Ovary (tissue), 9 donors: Measurements from ENCODE around the gene ZNF710. TPM values are rescaled to one million over a fixed set of nuclear protein-coding genes. Genes with fewer than 3 reads are reported as not detected.

ENCODE experiments used
- DNase-seq, 5 donors: peaks; one replicate each; pipeline ENCODE4 v3.0.0-alpha.2; 2019 to 2020
- H3K27ac ChIP-seq, 2 donors: fragments of 200-600 bp; one replicate each; pipeline versions ENCODE4 v1.5.1 to v1.8.0; 2019 to 2022
- H3K27me3 ChIP-seq: fragments of 200-600 bp; one replicate; pipeline ENCODE4 v1.8.0; 2022
- H3K36me3 ChIP-seq: fragments of 200-600 bp; sonication (generic); one replicate; pipeline ENCODE4 v1.5.1; 2019
- H3K4me1 ChIP-seq: one replicate; pipeline ENCODE4 v1.8.1; 2013; ENCODE audit warnings: mild to moderate bottlenecking, moderate library complexity; ENCODE audit not compliant: insufficient read depth
- H3K4me3 ChIP-seq: fragments of 200-600 bp; sonication (generic); one replicate; pipeline ENCODE4 v1.5.1; 2017
- H3K9me3 ChIP-seq, 2 donors: fragments of 200-600 bp in 1 of 2; sonication (generic) in 1 of 2; one replicate each; pipeline versions ENCODE4 v1.5.1 to v1.8.1; 2013 to 2019; ENCODE audit warnings: mild to moderate bottlenecking in 1 of 2, moderate library complexity in 1 of 2
- CTCF ChIP-seq, 3 donors: fragments of 450-650 bp in 2 of 3; fragments of 200-600 bp in 1 of 3; IDR thresholded peaks; one replicate each; pipeline versions ENCODE4 v1.5.1 to v1.8.0; 2016 to 2022; ENCODE audit warnings: antibody characterized with exemption in 3 of 3, mild to moderate bottlenecking in 1 of 3
- EP300 ChIP-seq: sonication (generic); formaldehyde crosslinking; IDR thresholded peaks from one replicate; pipeline ENCODE4 v1.6.1; 2017; ENCODE audit warnings: antibody characterized with exemption
- POLR2A ChIP-seq: fragments of 450-650 bp; IDR thresholded peaks from one replicate; pipeline ENCODE4 v1.6.1; 2017; ENCODE audit warnings: antibody characterized with exemption, mild to moderate bottlenecking, moderate library complexity
- WGBS, 3 donors: extraction: QIAGEN DNeasy Blood & Tissue Kit in 1 of 3; methylation state at CpG; one replicate each; pipeline versions ENCODE4 v1.1.5 to v1.1.7; 2013 to 2017; 5-methylcytosine and 5-hydroxymethylcytosine counted together
- intact Hi-C, 4 donors: fragments of 100-400 bp; cut with DNase I; formaldehyde crosslinking; loops; one replicate each; pipeline versions ENCODE4 v1.11.0 to v1.15.1; 2022 to 2023
- microRNA-seq, 3 donors: library from miRNA; unstranded; fragments of <30 nt; microRNA quantifications; one replicate each; pipeline versions ENCODE4 to v1.2.0, GENCODE V29; 2019 to 2020
- polyA plus RNA-seq, 2 donors: library from polyadenylated mRNA; stranded (reverse); fragments of 200-250 nt in 1 of 2; fragments of 350-450 nt in 1 of 2; fragmentation: Illumina TruSeq in 1 of 2; extraction: RNeasy Lipid Tissue Mini Kit (QIAGEN cat#74804) in 1 of 2; gene quantifications; one replicate each; pipeline ENCODE4 v1.2.3, GENCODE V29; 2013 to 2014
- small RNA-seq: library from RNA; depleted of rRNA; stranded (forward); fragments of <200 nt; gene quantifications from one replicate; pipeline ENCODE3, GENCODE V24; 2016
- total RNA-seq, 7 donors: library from RNA; depleted of rRNA in 2 of 7; stranded (reverse); fragments of >200 nt in 2 of 7; fragmentation: NEBNext Ultra II Directional in 3 of 7; extraction: Animal tissue kit (Norgen Biotek cat#: 25700) in 3 of 7; gene quantifications; one replicate each; pipeline versions ENCODE4 v1.1.0 to v1.2.4, GENCODE V29; 2016 to 2023
- donor health status: DM: no; HTN: no; CAD: no; lungs with moderate emphysema.
- donor health status: DM: no; HTN: no; CAD: no.
- donor health status: Bipolar disorder and iron deficiency.
- donor health status: DM: yes; HTN: yes; CAD: no.
- donor health status: DM: no; HTN: no; CAD: no.
- donor health status: DM: yes; HTN: yes; CAD: no.

ZNF710 gene
- total and polyA plus RNA-seq, 9 donors: 6.8 to 19.7 (median 14.4) TPM

DNA sequence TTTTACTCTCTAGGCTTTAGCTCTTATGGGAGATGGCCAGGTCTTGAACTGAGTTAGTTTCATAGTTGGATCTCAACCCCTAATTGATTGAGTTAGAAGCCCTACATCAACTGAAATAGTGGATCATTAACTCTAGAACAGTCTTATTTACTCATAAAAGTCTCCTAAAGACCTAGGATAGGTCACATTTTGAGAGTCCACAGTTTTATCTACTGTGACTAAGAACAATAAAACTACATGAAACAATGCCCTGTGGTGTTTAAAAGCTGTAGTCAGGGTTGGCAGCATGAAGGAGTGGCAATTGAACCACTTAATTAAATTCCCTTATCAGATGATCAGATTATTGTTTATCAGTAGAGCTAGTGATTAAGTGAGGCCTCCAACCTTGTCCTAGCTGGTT is 123.4 kb downstream of the ZNF710 start:
- intact Hi-C loops: no loop called here
- no peaks in the 10 kb centered on the region for H3K27me3 ChIP-seq
- no peak for TF ChIP-seq CTCF (IDR thresholded peaks at IDR 0.05)
- no peak for TF ChIP-seq EP300
- TF ChIP-seq POLR2A: no peak
- H3K4me3 ChIP-seq: no peak overlapping the region
- no peaks in the 10 kb centered on the region for H3K4me1 ChIP-seq
- no peaks in the 10 kb centered on the region for H3K9me3 ChIP-seq
- H3K36me3 ChIP-seq: no peaks in the 10 kb centered on the region
- no peak for DNase-seq
- no peak overlapping the region for H3K27ac ChIP-seq

- Histone ChIP-seq H3K36me3 (no peaks in the 10 kb centered on the region), H3K9me3 (no peaks in the 10 kb centered on the region), H3K4me3 (no peak overlapping the region), H3K27ac (no peak overlapping the region), H3K4me1 (no peaks in the 10 kb centered on the region), H3K27me3 (no peaks in the 10 kb centered on the region)
- no peak for DNase-seq
- TF ChIP-seq POLR2A (no peak), CTCF (IDR thresholded peaks at IDR 0.05) (no peak)
- 55 to 71% (median 64%) methylated on average over 6 of the region's 6 CpGs for WGBS, 3 donors
- intact Hi-C loops: no loop called here
Observed at GRCh38 chr15:90126022-90126421, 124.9 kb downstream of the ZNF710 start.

DNA sequence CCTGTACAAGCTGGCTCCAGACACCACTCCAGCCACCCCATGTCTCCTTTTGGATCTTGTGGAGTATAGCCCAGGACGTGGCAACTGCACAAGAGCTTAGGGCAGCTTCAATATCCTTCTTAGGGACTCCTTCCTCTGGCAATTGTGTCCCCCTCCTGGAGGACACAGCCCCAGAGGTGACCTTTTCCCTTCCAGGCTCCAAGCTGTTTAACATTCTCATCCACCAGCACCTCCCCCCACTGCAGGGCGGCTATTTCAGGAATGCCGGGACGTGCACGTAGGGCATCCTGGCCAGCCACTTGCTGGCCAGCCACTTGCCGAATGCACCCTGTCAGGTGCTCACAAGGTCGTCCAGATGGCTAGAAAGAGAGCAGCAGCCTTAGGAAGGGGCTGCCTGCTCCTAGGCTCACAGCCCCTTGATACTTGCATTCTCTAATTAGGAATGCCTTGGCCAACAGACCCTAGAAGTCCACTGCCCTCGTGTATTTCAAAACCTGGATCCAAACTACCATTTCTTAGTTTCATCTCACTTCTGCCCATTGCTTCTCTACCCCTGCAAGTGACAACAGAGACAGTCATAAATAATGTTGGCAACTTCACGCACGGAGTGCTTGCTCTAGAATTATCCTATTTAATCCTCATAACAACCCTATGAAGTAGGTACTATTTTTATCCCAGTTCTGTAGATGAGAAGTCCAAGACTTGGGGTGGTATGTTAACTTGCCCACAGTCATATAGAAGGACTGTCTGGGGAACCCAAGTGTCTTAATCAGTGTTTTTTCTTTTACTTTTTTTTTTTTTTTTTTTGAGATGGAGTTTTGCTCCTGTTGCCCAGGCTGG is 125.7 kb downstream of the ZNF710 start:
- Histone ChIP-seq H3K9me3 (no peaks in the 10 kb centered on the region), H3K4me3 (no peak overlapping the region), H3K4me1 (no peaks in the 10 kb centered on the region), H3K36me3 (no peaks in the 10 kb centered on the region), H3K27me3 (no peaks in the 10 kb centered on the region), H3K27ac (no peak overlapping the region)
- 8 to 17% (median 15%) methylated on average over 10 of the region's 10 CpGs for WGBS, 3 donors
- intact Hi-C loops: no loop called here
- no peak for TF ChIP-seq POLR2A
- no peak for TF ChIP-seq CTCF (IDR thresholded peaks at IDR 0.05)
- no peak for TF ChIP-seq EP300
- DNase-seq: no peak

GRCh38 chr15:90130291-90130690 is 129.2 kb downstream of the ZNF710 start:
- intact Hi-C loops: no loop called here
- WGBS, 3 donors: 91 to 92% (median 91%) methylated on average over 8 of the region's 8 CpGs
- Histone ChIP-seq H3K9me3 (no peaks in the 10 kb centered on the region), H3K4me3 (no peak overlapping the region), H3K4me1 (no peaks in the 10 kb centered on the region), H3K27me3 (no peaks in the 10 kb centered on the region), H3K36me3 (no peaks in the 10 kb centered on the region), H3K27ac (no peak overlapping the region)
- DNase-seq: no peak
- TF ChIP-seq CTCF (IDR thresholded peaks at IDR 0.05): no peak
- no peak for TF ChIP-seq POLR2A
- TF ChIP-seq EP300: no peak

Small RNAs within 50 kb of the gene (microRNA-seq; reads per million reads assigned to microRNA genes)
- 0 to 0.18 (median 0) reads per million in 3 donors for gene MIR3174

Small RNAs within 50 kb of the gene (small RNA-seq; reads per million reads assigned to genes)
- gene MIR3174: not detected
- not detected for gene RF00066

Other genes with a start within 250 kb of the ZNF710 start
- not detected for gene MESP2, start 225.0 kb upstream of the ZNF710 start, total RNA-seq
- under 1 TPM in 1 of 2 donors, not detected in 1; 0.19 TPM for gene MESP2, start 225.0 kb upstream of the ZNF710 start, polyA plus RNA-seq
- gene ANPEP, start 186.5 kb upstream of the ZNF710 start, total RNA-seq: 10 to 100 TPM in 1 of 7 donors, 1 to 10 TPM in 4, under 1 TPM in 2; 0.30 to 10.0 (median 3.3) TPM
- 10 to 100 TPM in 1 of 2 donors, 1 to 10 TPM in 1; 4.7 to 13.0 TPM for gene ANPEP, start 186.5 kb upstream of the ZNF710 start, polyA plus RNA-seq
- gene AP3S2, start 107.3 kb upstream of the ZNF710 start, total RNA-seq: 10 to 100 TPM; 15.3 to 40.2 (median 30.7) TPM
- gene AP3S2, start 107.3 kb upstream of the ZNF710 start, polyA plus RNA-seq: 10 to 100 TPM; 17.5 to 57.1 TPM
- 10 to 100 TPM; 14.2 to 36.5 (median 30.8) TPM for gene ARPIN, start 88.4 kb upstream of the ZNF710 start, total RNA-seq
- gene ARPIN, start 88.4 kb upstream of the ZNF710 start, polyA plus RNA-seq: 10 to 100 TPM; 17.0 to 28.3 TPM
- gene IDH2, start 101.1 kb downstream of the ZNF710 start, total RNA-seq: 10 to 100 TPM; 13.7 to 44.6 (median 25.4) TPM
- gene IDH2, start 101.1 kb downstream of the ZNF710 start, polyA plus RNA-seq: 10 to 100 TPM; 21.3 to 27.4 TPM
- gene SEMA4B, start 200.0 kb downstream of the ZNF710 start, total RNA-seq: 10 to 100 TPM; 25.3 to 83.8 (median 51.0) TPM
- gene SEMA4B, start 200.0 kb downstream of the ZNF710 start, polyA plus RNA-seq: 10 to 100 TPM; 12.4 to 24.4 TPM
- 10 to 100 TPM; 18.5 to 68.8 (median 45.0) TPM for gene CIB1, start 232.6 kb downstream of the ZNF710 start, total RNA-seq
- gene CIB1, start 232.6 kb downstream of the ZNF710 start, polyA plus RNA-seq: 10 to 100 TPM; 40.2 to 53.6 TPM
- 1 to 10 TPM; 2.5 to 9.3 (median 8.3) TPM for gene GDPGP1, start 232.9 kb downstream of the ZNF710 start, total RNA-seq
- 1 to 10 TPM; 2.0 to 3.0 TPM for gene GDPGP1, start 232.9 kb downstream of the ZNF710 start, polyA plus RNA-seq
- under 1 TPM in 3 of 7 donors, not detected in 4; 0.10 to 0.15 (median 0.13) TPM for gene TTLL13, start 248.2 kb downstream of the ZNF710 start, total RNA-seq
- under 1 TPM; 0.04 to 0.33 TPM for gene TTLL13, start 248.2 kb downstream of the ZNF710 start, polyA plus RNA-seq